Effector CD4-positive, alpha-beta T cell (primary cell): ENCODE measurements around the gene MKRN1.
"Not testable (repeated sequence)": the region's sequence is repeated elsewhere in the genome, so short reads cannot be mapped to it uniquely, and the experiment has no call there.

ENCODE experiments used
- DNase-seq: peaks from one replicate; pipeline ENCODE4 v3.0.0-alpha.2; 2020

Gene MKRN1

GRCh38 chr7:140433396-140433795, 45.9 kb downstream of the MKRN1 start:
- no peak for DNase-seq

- DNase-seq = no peak
Observed at GRCh38 chr7:140426130-140426529, 53.2 kb downstream of the MKRN1 start.

- no peak for DNase-seq
Observed at GRCh38 chr7:140425718-140426117, 53.6 kb downstream of the MKRN1 start.

GRCh38 chr7:140423501-140423900, 55.8 kb downstream of the MKRN1 start:
- no peak for DNase-seq

- DNase-seq = no peak
Observed at GRCh38 chr7:140421521-140421920, 57.8 kb downstream of the MKRN1 start.

GRCh38 chr7:140418653-140419052, 60.7 kb downstream of the MKRN1 start:
- DNase-seq = no peak

GRCh38 chr7:140418156-140418472, 61.2 kb downstream of the MKRN1 start:
- not testable (repeated sequence) for DNase-seq

- no peak for DNase-seq
Observed at GRCh38 chr7:140417456-140418155, 61.7 kb downstream of the MKRN1 start.

- DNase-seq = no peak
Observed at GRCh38 chr7:140416560-140416959, 62.7 kb downstream of the MKRN1 start.

GRCh38 chr7:140415816-140416215, 63.5 kb downstream of the MKRN1 start:
- not testable (repeated sequence) for DNase-seq

- DNase-seq = no peak
Observed at GRCh38 chr7:140415361-140415760, 63.9 kb downstream of the MKRN1 start.

GRCh38 chr7:140404565-140405065, 74.7 kb downstream of the MKRN1 start:
- no peak for DNase-seq

GRCh38 chr7:140403878-140404564, 75.3 kb downstream of the MKRN1 start, which contains the start of gene RAB19:
Gene RAB19, plus strand, starts transcription at chr7:140404058. Its CDS starts 3,589 bp downstream, at chr7:140407647.
- peak; percentile 26 for DNase-seq
